HG02852 (cell line): Measurements from ENCODE around the gene JPH3.

Experiments used
- ATAC-seq: cut with Tn5 transposase; IDR thresholded peaks from one replicate; pipeline ENCODE4 v1.9.1; 2021; ENCODE audit warnings: mild to moderate bottlenecking, moderate library complexity; ENCODE audit not compliant: unreplicated experiment

Gene JPH3

GRCh38 chr16:87648698-87649487 is 46.6 kb downstream of the JPH3 start:
- ATAC-seq: no peak

DNA sequence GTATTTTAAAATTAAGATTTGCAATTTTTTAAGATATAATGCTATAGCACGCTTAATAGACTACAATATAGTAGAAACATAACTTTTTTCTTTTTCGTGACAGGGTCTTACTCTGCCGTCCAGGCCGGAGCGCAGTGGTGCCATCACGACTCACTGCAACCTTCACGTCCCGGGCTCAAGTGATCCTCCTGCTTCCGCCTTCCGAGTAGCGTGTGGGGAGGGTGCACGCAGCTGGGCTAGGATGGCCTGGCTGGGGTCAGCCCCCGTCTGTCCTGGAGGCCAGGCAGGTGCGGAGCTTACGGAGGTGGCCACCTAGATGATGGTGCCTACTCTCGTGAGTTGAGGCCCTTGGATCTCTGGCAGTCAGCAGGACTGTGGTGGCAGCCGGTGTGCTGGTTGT is 50.1 kb downstream of the JPH3 start:
- ATAC-seq: no peak

DNA sequence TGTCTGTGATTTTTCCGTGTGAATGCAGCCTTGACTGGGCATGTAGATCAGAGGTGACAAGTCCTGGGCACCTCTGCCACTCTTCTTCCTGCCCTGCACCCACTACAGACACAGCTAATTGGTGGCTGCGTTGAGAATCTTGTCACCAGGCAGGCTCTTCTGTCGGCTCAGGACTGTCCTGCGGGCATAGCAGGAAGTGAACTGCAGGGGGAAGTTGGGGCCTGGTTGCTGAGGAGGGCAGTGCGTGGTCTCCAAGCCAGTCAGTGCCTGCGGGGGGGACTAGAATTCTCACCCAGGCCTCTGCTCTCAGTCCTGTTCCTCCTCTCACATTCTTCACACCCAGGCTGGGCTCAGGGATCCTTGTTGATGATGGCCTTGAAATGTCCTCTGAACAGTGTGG is 50.5 kb downstream of the JPH3 start:
- ATAC-seq: no peak

- ATAC-seq: no peak
Measured at GRCh38 chr16:87653234-87653633, 50.9 kb downstream of the JPH3 start.

- ATAC-seq: no peak
Measured at GRCh38 chr16:87654826-87655225, 52.5 kb downstream of the JPH3 start.

- no peak for ATAC-seq
Measured at GRCh38 chr16:87656328-87656727, 54.0 kb downstream of the JPH3 start.

DNA sequence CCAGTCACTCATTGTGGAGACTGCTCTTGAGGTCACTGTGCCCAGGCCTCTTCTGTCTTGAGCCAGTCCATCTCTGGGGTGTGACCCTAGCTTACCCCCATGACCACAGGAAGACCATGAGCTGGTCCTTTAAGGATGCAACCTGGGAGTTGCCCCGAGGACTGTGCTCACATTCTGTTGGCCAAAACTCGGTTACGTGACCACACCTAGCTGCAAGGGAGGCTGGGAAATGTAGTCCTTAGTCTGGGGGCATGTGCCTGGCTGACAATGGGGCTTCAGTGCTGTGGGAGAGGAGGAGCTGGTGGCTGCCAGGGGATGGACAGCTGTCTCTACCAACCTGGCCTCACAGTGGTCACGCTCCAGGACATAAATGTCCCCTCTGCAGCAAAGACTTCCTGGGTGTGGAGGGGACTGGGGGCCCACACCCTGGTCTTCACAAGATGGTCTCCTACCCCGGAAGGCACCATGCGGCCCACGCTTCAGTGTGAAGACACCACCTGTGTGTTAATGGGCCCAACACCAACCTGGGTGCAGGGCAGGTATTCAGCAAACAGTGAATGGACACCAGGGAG is 55.4 kb downstream of the JPH3 start:
- ATAC-seq: no peak

DNA sequence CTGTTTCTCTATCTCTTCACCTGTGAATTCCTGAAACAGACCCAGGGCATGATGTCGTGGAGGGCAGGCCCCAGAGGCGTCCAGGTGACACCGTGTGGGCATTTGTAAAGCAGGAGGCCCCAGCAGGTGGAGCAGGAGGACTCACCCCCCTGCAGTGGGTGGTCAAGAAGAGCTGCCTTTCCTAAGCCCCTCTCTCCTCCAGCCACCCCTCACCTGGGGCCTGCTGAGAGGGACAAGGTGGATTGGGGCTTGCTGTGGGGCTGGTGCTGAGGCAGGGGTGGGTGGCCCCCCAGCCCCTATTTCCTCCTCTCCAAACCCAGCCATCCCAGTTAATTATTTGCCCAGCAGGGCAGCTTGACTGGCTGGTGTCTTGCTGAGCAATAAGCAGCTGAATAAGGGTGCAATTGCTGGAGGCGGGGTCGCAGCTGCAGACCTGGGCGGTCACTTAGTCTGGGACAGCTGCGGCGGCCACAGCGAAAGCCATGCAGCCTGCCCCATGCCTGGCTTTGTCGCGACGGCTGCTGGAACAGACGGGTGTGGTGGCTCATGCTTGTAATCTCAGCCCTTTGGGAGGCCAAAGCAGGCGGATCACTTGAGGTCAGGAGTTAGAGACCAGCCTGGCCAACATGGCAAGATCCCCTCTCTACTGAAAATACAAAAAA is 56.4 kb downstream of the JPH3 start:
- no peak for ATAC-seq

- no peak for ATAC-seq
Measured at GRCh38 chr16:87661561-87661960, 59.3 kb downstream of the JPH3 start.

DNA sequence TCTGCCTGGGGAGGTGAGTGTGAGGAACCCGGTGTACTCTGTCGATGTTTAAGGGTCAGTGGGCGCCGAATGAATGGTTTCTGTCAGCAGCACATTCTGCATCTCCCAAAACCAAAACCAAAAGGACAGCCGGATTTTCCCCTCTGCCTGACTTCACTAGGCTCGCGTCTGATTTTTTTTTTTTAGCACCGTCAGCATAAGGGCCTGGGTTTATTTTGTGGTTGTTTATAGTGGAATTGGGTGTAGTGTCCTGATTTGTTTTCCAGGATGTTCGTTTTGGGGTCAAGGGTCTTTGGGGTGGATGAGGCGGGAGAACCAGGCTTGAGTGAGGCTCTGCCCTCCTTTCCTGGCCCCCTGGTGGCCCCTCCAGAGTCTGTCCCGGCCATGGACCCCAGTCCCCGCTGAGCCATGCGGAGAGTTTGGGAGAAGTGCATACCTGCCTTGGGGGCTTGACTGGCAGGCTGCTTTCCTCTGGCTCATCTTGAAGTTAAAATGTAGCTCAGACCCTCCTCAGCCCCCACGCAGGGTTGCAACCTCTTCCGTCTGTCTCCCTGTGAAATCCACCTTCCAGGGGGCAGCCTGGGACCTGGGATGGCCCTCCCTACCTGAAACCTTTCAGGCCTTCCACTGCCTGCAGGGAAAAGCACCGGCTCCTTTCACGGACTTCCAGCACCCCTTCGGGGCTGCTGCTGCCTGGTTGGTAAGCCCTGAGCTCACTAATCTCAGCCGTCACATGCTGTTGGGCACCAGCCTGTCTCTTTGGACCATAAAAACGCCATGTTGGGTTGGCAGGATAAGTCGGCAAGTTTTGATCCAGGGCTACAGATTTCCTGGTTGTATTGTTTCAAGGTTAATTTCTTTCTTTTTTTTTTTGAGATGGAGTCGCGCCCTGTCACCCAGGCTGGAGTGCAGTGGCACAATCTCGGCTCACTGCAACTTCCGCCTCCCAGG is 60.2 kb downstream of the JPH3 start:
- no peak for ATAC-seq

- ATAC-seq: no peak
Measured at GRCh38 chr16:87664792-87665191, 62.5 kb downstream of the JPH3 start.

DNA sequence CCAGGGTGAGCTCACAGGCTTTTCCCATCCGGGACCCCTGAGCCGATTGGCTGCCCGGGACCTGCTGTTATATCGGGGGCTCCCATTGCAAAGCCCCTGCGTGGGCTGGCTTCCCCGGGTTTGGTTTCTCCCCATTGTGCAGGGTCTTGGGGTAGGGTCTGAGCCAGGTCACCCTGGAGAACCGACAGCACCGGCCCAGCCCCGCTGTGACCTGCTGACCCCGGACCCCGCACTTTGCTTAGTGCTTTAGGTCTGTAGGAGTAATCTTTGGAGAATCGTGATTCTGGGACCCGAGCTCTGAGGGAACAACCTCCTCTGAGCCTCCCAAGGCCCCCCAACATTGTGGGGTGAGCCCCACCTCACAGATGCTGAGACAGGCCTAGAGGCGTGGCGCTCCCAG is 62.9 kb downstream of the JPH3 start:
- ATAC-seq: no peak

DNA sequence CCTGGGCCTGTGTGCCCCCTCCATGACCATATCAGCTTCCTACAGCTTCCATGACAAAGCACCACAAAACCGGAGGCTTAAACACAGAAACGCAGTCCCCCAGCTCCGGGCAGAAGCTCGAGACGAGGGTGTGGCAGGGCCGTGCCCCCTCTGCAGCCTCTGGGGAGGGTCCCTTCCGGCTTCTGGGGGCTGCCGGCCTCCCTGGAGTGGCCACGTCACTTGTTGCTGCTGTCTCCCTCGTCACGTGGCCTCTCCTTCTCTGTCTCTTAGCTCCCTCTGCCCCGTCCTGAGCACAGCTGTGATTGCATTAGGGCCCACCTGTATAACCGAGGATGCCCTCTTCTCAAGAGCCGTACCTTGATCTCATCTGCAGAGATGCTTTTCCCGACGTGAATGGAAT is 64.6 kb downstream of the JPH3 start:
- no peak for ATAC-seq

DNA sequence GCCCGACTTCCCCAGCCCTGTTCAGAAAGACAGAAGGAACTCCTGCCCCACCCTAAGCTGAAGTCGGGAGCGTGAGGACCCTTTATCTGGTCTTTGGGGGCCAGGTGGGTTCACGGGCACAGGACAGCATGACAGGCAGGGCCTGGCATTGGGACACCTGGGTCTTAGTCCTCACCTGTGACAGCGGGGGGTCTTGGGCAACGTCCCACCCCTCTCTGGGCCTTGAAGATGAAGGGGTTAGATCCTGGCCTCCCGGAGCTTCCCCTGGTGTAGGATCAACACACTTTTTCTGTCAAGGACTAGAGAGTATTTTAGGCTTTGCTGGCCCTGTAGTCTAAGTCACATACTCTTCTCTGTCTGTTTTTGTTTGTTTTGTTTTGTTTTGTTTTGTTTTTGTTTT is 65.1 kb downstream of the JPH3 start:
- no peak for ATAC-seq

GRCh38 chr16:87667946-87668345 is 65.6 kb downstream of the JPH3 start:
- no peak for ATAC-seq

- no peak for ATAC-seq
Measured at GRCh38 chr16:87669672-87670071, 67.4 kb downstream of the JPH3 start.

GRCh38 chr16:87671221-87671620 is 68.9 kb downstream of the JPH3 start:
- ATAC-seq: no peak

GRCh38 chr16:87671715-87672270 is 69.5 kb downstream of the JPH3 start:
- ATAC-seq: no peak

GRCh38 chr16:87674419-87674818 is 72.1 kb downstream of the JPH3 start:
- no peak for ATAC-seq

- ATAC-seq: no peak
Measured at GRCh38 chr16:87675111-87675719, 72.9 kb downstream of the JPH3 start.
